Islet of Langerhans (tissue), 1 donor: ENCODE results near the gene NR5A1.

Experiments
- FAIRE-seq: peaks from one replicate; lab custom pipeline; 2011; peaks lifted over from hg19 to GRCh38; lab: Jason Lieb, UNC

The NR5A1 gene

DNA sequence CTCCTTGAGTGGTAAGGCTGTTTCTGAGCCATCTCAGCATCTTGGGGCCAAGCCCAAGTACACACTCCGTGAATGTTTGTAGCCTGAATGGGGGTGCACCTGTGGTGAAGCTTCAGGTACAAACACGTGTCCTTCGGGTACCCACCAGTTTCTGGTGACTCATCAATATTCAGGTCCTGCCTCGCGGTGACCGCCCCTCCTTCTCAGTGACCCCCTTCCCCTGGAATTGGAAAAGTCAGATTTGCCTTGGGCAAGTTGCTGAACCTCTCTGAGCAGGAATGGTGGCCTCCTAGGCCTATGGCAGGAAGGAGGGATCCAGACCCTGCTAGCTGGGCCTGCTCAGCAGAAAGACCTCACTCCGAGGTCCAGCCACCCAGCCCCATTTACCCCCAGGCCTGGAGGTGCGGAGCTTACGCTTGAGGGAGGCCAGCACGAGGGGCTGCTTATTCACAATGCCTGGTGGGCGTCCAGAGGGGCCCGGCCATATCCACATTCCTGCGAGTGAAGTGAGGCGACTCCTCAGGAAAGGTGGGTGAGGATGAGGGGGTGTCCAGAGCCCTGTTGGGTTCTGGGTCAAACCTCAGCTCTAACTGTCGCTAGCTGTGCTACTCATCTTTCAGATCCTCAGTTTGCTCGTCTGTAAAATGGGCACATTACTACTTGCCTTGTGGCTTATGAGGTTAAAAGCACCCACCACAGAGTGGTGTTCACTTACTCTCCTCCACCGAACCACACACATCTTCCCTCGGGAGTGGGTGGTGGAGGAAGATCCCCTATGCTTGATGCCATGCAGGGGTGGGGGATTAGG, 49.9 kb downstream of the NR5A1 start:
- no peak for FAIRE-seq

DNA sequence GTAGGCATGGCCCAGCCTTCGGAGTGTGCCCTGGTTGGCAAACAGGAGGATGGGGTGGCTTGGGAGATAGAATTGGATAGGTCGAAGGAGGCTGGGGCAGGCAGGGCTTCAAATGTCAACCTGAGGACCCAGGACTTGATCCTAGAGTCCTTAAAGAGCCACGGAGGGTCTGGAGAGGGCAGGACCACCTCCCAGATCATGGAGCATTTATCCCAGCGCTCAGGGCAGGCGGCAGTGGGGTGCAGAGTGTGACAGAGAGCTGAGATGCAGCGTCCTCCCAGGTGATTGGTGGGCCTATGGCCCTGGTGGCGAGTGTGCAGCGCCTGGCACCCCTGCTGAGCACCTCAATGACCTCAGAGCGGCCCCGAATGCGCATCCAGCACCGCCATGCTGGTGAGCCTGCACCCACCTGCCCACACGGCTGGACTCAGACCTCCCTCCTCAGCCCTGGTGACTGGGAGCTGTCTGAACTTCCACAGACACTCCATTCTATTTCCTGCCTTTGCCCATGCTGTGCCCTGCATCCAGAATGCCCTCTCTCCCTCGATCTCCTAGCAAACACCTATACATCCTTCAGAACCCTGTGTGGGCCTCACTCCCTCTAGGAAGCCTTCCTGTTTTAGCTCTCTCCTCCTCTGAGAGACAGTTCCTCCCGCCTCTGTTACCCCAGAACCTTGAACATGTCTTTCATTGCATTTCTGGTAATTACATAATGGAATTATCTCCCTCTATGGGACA, 50.7 kb downstream of the NR5A1 start:
- no peak for FAIRE-seq

DNA sequence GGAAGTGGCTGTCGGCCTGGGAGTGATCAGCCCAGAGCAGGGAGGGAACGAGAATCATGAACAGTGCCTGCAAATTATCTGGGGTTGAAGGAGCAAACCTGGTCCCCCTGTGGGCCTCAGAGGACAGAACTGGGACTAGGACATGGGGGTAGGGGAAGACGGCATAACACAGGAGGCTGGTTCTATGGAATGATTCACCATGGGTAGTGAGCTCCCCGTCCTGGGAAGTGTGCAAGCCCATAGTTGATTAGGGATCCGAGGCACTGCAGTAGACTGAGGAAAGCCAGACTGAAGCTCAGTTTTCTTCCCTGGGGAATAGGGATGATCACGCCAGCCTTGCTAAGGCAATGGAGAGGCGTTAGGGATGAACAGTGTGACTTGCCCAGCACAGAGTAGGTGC, 51.4 kb downstream of the NR5A1 start:
- FAIRE-seq: no peak

DNA sequence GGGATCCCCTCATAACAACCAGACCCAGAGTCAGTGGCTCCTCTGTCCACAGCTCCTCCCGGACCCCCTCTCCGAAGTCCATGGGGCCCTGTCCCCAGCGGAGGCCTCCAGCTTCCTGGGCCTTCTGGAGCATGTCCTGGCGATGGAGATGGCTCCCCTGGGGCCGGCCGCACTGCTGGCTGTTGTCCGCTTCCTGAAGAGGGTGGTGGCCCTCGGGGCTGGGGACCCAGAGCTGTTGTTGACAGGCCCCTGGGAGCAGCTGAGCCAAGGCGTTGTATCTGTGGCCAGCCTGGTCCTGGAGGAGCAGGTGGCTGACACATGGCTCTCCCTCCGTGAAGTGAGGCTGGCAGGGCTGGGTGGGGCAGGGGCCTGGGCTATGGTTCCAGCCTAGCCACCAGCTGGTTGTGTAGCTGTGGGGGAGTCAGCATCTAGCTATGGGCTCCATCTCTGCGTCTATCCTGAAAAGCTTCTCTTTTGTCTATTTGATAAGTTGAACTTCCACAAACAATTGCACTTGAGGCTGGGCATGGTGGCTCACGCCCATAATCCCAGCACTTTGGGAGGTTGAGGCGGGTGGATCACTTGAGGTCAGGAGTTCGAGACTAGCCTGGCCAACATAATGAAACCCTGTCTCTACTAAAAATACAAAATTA, 52.3 kb downstream of the NR5A1 start:
- FAIRE-seq: no peak

DNA sequence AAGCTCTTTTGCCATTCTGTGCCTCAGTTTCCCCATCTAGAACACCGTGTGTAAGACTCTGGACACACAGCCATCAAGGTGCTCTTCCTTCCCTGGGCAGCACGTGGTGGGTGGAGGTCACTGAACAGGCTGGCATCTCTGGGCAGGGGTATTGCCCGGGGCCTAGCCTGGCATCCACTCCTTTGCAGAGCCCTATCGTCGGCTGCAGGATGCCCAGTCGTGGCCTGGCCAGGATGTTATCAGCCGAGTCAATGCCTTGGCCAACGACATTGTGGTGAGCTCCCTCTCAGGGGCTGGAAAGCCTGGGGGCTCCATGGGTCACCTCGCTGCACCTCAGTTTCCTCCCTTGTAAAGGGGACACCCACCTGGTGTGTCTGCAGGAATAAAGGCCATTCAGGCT, 52.9 kb downstream of the NR5A1 start:
- no peak for FAIRE-seq

DNA sequence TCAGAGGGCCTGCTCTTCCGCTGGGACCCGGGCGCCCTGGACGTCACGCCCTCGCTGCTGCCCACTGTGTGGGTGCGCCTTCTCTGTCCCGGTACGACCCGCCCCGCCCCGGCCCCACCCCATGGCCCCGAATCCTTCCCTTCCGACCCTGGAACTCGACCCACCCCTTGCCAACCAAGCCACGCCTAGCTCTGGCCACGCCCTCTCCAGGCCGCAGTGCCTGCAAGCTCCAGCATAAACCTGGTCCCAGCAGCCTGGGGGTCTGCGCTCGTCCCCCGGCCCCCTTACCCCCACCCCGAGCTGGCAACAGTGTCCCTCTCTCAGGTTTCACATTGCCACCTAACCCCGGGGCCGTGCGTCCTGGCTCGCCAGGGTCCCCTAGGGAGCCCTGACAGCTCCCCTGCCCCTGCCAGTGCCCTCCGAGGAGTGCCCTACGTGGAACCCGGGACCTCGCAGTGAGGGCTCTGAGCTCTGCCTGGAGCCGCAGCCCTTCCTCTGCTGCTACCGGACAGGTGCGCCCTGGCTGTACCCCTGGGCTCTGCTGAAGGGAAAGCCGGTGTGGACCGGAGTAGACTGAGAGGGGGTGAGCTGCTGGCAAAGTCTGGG, 53.5 kb downstream of the NR5A1 start:
- no peak for FAIRE-seq

DNA sequence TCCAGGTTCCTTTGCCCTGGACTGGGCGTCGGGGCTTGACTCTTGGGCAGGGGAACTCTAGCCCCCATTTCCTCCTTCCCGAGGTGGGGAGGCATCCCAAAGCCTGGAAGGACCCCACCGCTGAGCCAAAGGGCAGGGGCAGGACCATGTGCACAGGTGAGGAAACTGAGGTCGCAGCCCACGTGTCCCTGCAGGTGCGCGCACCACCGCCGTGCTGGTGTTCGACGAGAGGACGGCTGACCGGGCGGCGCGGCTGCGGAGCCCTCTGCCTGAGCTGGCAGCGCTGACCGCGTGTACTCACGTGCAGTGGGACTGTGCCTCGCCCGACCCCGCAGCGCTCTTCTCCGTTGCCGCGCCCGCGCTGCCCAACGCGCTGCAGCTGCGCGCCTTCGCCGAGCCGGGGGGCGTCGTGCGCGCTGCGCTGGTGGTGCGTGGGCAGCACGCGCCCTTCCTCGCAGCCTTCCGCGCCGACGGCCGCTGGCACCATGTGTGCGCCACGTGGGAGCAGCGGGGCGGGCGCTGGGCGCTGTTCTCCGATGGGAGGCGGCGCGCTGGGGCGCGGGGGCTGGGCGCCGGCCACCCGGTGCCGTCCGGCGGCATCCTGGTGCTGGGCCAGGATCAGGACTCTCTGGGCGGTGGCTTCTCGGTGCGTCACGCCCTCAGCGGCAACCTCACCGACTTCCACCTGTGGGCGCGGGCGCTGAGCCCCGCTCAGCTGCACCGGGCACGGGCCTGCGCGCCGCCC, 54.2 kb downstream of the NR5A1 start:
- FAIRE-seq: no peak

DNA sequence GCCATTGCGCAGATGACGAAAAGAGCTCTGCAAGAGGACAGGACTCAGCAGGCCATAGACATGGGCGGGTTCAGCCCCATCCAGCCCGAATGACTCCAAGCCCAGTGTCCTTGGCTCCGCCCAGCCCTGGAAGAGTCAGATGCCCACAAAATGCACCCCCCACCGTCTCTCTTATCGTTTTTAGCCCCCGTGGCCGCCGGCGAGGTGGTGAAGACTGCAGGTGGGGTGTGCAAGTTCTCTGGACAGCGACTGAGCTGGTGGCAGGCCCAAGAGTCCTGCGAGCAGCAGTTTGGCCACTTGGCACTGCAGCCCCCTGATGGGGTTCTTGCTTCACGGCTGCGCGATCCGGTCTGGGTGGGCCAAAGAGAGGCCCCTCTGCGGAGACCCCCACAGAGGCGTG, 54.9 kb downstream of the NR5A1 start:
- FAIRE-seq: no peak

DNA sequence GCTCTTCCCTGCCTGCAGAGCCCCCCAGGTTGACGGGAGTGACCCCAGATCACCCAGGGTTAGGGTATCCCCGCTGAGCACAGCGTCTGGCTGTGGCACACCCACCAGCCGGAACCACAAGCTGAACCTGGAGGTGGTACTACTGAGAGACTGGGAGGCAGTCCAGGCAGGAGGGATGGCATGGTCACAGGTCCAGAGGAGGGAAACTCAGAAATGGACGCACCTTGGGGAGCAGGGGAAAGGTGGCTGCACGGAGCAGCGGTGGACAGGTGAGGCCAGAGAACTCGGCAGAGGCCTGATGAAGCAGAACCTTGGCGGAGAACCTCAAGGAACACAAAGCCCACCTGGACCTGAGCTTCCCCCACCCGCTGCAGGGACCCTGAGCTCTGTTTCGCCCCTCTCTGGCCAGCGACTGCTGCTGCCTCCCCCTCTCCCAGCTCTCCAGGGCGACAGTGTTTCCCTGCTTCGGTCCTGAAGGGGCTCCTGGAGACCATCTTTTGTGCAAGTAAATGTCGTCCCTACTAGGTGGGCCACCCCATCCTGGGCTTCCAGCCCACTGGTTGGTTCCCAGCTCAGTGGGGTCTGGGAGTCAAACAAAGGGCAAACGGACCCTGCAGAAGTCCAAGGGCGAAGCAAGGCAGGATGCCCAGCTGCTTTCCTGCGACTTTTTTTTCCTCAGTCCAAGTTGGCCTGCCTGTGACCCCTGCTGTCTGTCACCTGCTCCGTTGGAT, 56.1 kb downstream of the NR5A1 start:
- no peak for FAIRE-seq

DNA sequence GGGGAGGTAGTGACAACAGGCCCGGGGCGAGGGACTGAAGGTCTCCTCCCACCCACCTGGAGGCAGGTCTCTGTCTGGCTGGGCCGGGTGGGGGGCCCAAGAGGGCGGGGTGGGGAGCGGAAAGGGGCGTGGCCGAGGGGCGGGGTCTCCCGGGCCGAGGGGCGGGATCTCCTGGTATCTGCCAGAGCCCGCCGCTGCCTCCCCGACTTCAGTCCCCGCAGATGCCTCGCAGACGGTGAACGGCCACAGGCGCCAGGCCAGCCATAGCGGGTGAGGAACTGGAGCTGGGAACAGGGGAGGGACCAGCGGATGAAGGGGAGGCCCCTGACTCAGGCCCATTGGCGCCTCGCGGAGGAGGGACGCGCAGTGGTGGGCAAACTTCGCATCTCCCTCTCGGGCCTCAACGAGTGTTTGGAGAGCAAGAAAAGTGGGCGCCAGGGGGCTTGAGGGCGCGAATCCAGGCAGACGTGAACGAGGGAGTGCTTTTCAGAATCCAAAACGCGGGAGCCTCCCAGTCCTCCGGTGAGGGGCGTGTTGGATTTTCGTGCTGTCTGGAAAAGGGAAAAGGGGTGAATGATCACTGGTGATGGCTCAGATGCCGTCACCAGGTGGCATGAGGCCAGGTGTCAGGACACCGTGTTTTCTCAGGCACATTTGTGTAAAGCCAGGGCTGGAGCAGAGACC, 56.8 kb downstream of the NR5A1 start, which contains the start of gene ADGRD2:
Gene ADGRD2, plus strand, starts transcription at position 211 of the 684 bp plus-strand sequence. CDS start 1,216 bp downstream, outside the sequence.
- no peak for FAIRE-seq

DNA sequence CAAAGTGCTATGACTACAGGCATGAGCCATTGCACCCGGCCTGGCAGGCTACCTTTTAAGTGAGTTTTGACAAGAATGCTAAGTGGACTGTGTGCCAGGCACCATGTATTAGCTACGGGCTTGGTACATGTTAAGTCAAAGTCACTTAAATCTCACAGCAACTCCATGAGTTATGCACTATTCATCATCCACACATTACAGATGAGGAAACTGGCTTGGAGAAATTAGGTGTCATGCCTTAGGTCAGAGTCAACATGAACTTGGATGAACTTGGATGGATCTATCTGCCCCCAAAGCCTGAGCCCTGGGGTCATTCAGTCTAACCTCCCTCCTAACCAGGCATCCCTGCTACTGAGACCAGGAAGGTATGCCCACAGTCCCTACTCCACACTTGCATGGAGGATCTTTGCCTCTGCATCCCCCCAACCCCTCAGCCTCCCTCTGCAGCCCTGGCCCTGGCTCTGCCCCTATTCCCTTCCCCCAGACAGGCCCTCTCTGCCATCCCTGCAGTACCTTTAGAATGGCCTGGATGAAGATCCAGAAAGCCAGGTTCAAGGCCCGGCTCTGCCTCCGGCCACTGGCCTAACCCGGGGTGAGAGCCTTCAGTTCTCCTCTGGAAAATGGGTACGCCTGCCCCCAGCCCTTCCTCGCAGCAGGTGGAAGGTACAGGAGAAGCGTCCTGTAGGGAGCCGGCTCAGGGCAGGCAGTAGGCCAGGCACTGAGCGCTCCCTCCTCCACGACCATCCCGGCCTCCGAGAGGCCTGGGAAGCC, 57.6 kb downstream of the NR5A1 start:
- FAIRE-seq: no peak

DNA sequence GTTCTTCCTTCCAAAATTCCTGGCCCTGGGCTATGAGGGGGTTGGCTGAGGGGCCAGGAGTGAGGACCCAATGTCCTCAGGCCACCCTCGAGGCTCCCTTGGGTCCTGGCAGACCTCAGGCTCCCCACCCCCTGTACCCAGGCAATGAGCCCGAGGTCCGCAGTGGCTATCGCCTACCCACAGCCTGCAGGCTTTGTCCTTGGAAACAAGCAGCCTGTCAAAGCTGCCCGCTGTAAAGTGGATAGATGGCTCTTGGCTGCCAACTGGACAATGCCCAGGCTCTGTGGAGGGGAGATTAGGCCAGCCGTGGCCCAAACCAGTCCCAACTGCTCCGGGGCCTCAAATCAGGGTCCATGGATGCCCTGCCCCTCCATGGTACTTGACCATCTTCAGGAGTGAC, 59.2 kb downstream of the NR5A1 start:
- no peak for FAIRE-seq

DNA sequence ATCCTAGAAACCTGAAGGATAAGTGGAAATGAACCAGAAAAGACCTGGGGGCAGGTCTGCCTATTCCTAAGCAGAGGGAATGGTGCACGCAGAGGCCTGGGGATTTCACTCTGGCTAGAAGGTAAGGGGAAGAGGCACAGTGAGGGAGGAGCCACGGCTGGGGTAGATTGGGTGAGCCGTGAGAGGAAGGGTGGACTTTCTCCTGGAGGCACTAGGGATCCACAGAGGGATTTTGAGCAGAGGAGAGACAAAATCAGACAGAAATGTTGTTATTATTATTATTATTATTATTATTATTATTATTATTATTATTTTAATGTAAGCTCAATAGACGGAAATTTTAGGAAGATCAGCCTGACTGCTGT, 59.9 kb downstream of the NR5A1 start:
- FAIRE-seq: no peak

DNA sequence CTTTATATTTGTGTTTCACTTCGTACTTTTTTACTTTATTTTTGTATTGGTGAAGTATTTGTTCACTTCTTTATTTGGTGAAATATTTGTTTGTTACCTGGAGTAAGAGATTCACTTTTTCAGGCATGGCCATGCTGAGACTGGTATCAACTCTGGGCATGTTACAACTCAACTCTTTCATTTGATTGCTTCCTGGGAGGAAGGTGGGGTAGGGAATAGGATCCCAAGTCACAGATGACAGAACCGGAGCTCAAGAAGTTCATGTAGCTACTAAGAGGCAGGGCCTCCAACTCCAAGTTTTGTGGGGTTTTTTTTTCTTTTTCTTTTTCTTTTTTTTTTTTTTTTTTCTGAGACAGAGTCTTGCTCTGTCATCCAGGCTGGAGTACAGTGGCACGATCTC, 63.0 kb downstream of the NR5A1 start:
- FAIRE-seq: no peak

DNA sequence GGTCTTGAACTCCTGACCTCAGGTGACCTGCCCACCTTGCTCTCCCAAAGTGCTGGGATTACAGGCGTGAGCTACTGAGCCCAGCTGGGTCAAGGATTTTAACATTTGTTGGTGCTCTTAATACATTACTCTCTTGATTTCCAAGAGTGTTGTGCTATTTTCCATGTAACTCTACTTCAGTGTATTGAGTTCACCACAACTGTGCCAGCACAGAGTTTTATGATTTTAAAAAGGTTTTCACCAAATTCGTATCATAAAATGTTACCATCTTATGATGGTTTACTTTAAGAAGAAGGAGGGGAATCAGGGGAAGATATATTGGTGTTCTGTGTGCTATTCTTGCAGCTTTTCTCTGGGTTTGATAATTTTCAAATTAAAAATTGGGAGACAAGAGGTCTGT, 63.6 kb downstream of the NR5A1 start:
- FAIRE-seq: no peak

DNA sequence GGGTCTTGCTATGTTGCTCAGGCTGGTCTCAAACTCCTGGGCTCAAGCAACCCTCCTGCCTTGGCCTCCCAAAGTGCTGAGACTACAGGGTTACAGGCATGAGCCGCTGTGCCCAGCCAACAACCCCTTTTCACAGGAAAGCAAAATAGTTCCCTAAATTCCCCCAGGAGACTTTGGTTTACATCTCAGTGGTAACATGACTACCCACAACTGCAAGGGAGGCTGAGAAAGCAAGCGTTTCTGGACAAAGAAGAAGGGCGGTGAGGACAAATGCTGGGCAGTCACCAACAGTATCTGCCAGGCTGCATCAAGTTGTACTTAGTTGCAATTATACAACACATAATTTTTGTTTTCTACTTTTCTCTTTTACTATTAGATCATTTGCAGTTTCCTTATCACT, 64.4 kb downstream of the NR5A1 start:
- FAIRE-seq: no peak

DNA sequence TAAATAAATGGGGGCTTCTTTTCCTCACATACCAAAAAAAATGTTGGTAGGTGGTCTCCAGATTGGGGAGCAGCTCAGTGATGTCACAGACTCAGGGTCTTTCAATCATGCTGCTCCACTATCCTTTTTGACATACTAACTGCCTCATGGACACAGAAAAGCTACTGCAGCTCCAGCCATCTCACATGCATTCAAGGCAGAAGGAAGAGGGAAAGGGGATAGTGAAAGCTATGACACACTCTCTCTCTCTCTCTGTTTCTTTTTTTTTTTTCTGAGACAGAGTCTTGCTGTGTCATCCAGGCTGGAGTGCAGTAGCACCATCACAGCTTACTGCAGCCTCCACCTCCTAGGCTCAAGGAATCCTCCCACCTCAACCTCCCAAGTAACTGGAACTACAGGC, 64.8 kb downstream of the NR5A1 start:
- no peak for FAIRE-seq

DNA sequence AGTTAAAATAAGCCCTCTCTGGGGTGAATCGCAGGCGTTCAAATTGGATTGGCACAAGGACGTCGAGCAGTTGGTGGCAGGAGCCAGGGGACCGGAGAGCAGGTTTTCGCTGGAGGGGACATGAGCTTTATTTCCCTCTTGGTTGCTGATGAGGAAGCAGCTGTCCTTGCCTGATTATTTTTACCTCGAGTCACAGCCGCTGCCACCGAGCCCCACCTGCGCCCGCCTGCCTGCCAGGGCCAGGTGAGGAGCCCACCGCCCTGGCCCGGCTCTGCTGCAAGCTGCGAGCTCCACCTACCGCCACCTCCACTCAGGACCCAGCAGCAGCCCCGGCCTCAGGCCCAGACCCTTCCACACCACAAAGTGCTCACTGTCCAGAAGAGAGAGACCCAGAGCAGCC, 65.9 kb downstream of the NR5A1 start:
- no peak for FAIRE-seq

DNA sequence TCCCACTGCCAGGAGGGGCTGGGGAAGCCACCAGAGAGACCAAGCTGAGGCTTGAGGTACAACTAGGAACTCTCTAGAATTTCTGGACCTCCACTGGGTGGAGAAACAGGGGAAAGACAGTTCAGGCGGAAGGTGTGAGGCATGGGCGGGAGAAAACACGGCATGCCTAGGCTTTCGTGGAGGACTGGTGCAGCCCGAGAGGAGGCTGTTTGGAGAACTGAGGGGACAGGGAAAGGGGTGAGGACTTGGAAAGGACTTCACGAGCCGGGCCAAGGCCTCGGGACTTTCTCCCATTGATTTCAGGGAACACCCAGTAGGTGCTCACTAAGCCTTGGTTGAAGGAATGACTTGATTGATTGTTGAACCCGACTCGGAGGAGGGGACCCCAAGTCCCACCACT, 66.4 kb downstream of the NR5A1 start:
- FAIRE-seq: no peak

DNA sequence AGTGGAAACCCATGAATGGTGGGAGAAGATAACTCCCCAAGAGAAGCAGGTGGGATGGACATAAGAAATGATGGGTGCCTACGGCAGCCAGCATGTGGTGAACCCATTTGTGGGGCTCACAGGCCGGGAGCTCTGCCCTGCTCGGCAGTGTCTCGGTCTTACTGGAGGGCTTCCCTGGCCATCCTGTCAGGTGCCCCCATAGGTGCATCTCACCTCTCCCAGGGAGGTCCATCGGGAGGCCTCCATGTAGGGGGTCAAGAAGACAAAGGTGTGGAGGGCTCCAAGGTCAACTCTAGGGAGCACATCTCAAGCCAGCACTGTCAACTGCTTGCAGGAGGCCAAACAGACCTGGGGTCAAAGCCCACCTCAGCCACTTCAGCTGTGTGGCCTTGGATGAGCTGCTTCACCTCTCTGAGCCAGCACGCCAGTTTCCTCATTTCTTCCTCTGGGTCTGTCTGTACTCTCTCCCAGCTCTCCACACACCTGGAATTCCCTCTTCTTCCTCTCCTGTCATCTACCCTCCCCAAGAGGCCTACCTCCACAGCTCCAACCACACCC, 67.4 kb downstream of the NR5A1 start:
- FAIRE-seq: no peak
